Adrenal gland (tissue), 5 donors: ENCODE measurements around the gene CCDC120.

Experiments used
- CTCF ChIP-seq, 6 experiments: fragments of 450-650 bp in 4 of 6; fragments of 200-600 bp in 2 of 6; sonication (generic) in 1 of 6; IDR thresholded peaks; 1 replicate in 5 of 6; 2 replicates in 1 of 6; pipeline versions ENCODE4 v1.5.1 to v1.8.0; 2016 to 2021; ENCODE audit warnings: antibody characterized with exemption in 6 of 6, mild to moderate bottlenecking in 2 of 6, moderate library complexity in 1 of 6
- POLR2A ChIP-seq, 2 donors: fragments of 450-650 bp; IDR thresholded peaks; one replicate each; pipeline ENCODE4 v1.6.1; 2017; ENCODE audit warnings: antibody characterized with exemption in 2 of 2, mild to moderate bottlenecking in 2 of 2, moderate library complexity in 1 of 2
- donor health status: DM: no; HTN: no; CAD: no.

GRCh38 chrX:49043987-49044281 is 14.9 kb upstream of the CCDC120 start:
- TF ChIP-seq POLR2A (IDR thresholded peaks at IDR 0.05), result peak in 1 of 2 donors; percentile 27
- TF ChIP-seq CTCF (IDR thresholded peaks at IDR 0.05), result peak in 1 of 6 experiments; percentile 4
